Gastrocnemius medialis (tissue), 4 donors: ENCODE measurements around the gene SPRED2. TPM values are rescaled to one million over a fixed set of nuclear protein-coding genes. Genes with fewer than 3 reads are reported as not detected.

ENCODE experiments used
- ATAC-seq, 2 donors: fragments of 150-250 bp; one replicate each; pipeline ENCODE4 v1.9.1; 2016
- DNase-seq, 2 donors: peaks; one replicate each; pipeline ENCODE4 v3.0.0-alpha.2; 2019
- H3K27ac ChIP-seq, 4 donors: fragments of 200-600 bp; sonication (generic); 1 replicate in 1 of 4; 2 replicates in 3 of 4; pipeline ENCODE4 v1.5.1; 2016 to 2018; ENCODE audit warnings: mild to moderate bottlenecking in 2 of 4, moderate library complexity in 1 of 4
- H3K27me3 ChIP-seq, 3 donors: fragments of 200-600 bp; sonication (generic) in 2 of 3; 1 replicate in 1 of 3; 2 replicates in 2 of 3; pipeline versions ENCODE4 v1.5.1 to v1.6.0; 2016 to 2019; ENCODE audit warnings: mild to moderate bottlenecking in 1 of 3, moderate library complexity in 1 of 3
- H3K36me3 ChIP-seq, 2 donors: fragments of 200-600 bp; sonication (generic) in 1 of 2; one replicate each; pipeline ENCODE4 v1.5.1; 2017 to 2018
- H3K4me1 ChIP-seq, 2 donors: fragments of 200-600 bp; sonication (generic) in 1 of 2; one replicate each; pipeline ENCODE4 v1.5.1; 2016 to 2017; ENCODE audit warnings: mild to moderate bottlenecking in 2 of 2
- H3K4me3 ChIP-seq, 4 donors: fragments of 200-600 bp; sonication (generic) in 3 of 4; 1 replicate in 1 of 4; 2 replicates in 3 of 4; pipeline ENCODE4 v1.5.1; 2016 to 2019; ENCODE audit warnings: mild to moderate bottlenecking in 2 of 4
- H3K9me3 ChIP-seq, 3 donors: fragments of 200-600 bp; sonication (generic) in 2 of 3; 1 replicate in 1 of 3; 2 replicates in 2 of 3; pipeline ENCODE4 v1.5.1; 2016 to 2019
- POLR2A ChIP-seq, 2 donors: fragments of 450-650 bp; IDR thresholded peaks; one replicate each; pipeline ENCODE4 v1.6.1; 2017; ENCODE audit warnings: antibody characterized with exemption in 2 of 2, mild to moderate bottlenecking in 2 of 2, moderate library complexity in 2 of 2
- in situ Hi-C, 4 donors: fragments of 200-750 bp; cut with MboI; loops; one replicate each; pipeline versions ENCODE4 v1.15.0 to v1.8.0; 2017; ENCODE audit warnings: low sequenced_read_pairs in 4 of 4
- intact Hi-C: fragments of 100-400 bp; cut with DNase I; formaldehyde crosslinking; loops from one replicate; pipeline ENCODE4 v1.15.1; 2023; ENCODE audit warnings: low total_unique reads
- total RNA-seq, 4 donors: library from RNA; depleted of rRNA; stranded (reverse); fragments of >200 nt; gene quantifications; one replicate each; pipeline versions ENCODE4 v1.1.0 to v1.2.3, GENCODE V29; 2016
- TF ChIP-seq, protein P1 (sequence below), 5 experiments: fragments of 450-650 bp in 3 of 5; fragments of 200-600 bp in 2 of 5; sonication (generic) in 2 of 5; IDR thresholded peaks in 4 of 5; conservative IDR thresholded peaks in 1 of 5; 1 replicate in 4 of 5; 2 replicates in 1 of 5; pipeline ENCODE4 v1.5.1; 2016 to 2019; ENCODE audit warnings: antibody characterized with exemption in 5 of 5, mild to moderate bottlenecking in 3 of 5, moderate library complexity in 3 of 5

SPRED2 gene
- total RNA-seq, 4 donors from 2014 or later = 4.1 to 12.5 (median 7.4) TPM

DNA sequence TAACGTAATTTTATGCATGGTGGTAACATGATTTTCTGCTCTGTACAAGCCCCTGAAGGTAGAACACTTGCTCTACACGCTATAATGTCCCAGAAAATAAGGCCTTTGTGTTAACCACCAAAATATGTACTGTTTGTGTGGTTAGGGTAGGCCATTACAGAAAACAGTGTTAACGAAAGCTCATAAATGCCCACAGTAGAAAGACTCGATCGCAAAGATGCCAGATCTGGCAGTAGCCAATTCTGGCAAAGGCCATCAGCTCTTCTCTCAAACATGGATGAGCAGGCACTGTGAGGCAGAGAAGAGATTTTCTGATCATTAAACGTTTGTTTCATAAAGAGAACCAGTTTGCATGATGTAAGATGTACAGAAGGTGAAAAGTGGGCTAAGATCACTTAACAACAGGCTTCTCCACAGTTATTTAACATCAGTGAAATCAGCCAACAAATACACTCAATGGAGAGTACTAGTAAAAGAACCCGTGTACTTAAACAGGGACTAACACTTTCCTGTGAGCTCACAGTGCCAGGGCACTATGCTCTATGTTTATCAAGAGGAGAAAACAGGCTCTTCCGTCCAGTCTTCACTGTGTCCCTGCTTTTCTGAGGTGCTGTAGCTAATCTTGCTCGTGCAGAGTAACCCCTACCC is 80.3 kb downstream of the SPRED2 start:
- no peak overlapping the region for H3K27ac ChIP-seq
- H3K4me3 ChIP-seq = no peak overlapping the region
- intact Hi-C loops = no loop called here
- TF ChIP-seq POLR2A (IDR thresholded peaks at IDR 0.05) = no peak
- TF ChIP-seq, protein P1, sequence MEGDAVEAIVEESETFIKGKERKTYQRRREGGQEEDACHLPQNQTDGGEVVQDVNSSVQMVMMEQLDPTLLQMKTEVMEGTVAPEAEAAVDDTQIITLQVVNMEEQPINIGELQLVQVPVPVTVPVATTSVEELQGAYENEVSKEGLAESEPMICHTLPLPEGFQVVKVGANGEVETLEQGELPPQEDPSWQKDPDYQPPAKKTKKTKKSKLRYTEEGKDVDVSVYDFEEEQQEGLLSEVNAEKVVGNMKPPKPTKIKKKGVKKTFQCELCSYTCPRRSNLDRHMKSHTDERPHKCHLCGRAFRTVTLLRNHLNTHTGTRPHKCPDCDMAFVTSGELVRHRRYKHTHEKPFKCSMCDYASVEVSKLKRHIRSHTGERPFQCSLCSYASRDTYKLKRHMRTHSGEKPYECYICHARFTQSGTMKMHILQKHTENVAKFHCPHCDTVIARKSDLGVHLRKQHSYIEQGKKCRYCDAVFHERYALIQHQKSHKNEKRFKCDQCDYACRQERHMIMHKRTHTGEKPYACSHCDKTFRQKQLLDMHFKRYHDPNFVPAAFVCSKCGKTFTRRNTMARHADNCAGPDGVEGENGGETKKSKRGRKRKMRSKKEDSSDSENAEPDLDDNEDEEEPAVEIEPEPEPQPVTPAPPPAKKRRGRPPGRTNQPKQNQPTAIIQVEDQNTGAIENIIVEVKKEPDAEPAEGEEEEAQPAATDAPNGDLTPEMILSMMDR (IDR thresholded peaks at IDR 0.05 in 4 of 5, conservative IDR thresholded peaks at IDR 0.05 in 1 of 5) = no peak
- H3K36me3 ChIP-seq = no peaks in the 10 kb centered on the region
- in situ Hi-C loops = no loop called here
- peaks cover 20 to 25% of the 10 kb centered on the region in 2 donors for H3K4me1 ChIP-seq
- no peaks in the 10 kb centered on the region for H3K27me3 ChIP-seq
- no peaks in the 10 kb centered on the region for H3K9me3 ChIP-seq
- DNase-seq (no peak), ATAC-seq (no peak)

- no peak for DNase-seq
- no peak overlapping the region for H3K4me3 ChIP-seq
- no peaks in the 10 kb centered on the region for H3K27me3 ChIP-seq
- intact Hi-C loops (no loop called here), in situ Hi-C loops (no loop called here)
- no peak for ATAC-seq
- H3K36me3 ChIP-seq = no peaks in the 10 kb centered on the region
- peak overlapping the region in 3 of 4 donors; percentile 35 to 60 (median 49) for H3K27ac ChIP-seq
- H3K9me3 ChIP-seq = no peaks in the 10 kb centered on the region
- H3K4me1 ChIP-seq = peaks cover 20 to 25% of the 10 kb centered on the region in 2 donors
- TF ChIP-seq, protein P1 (IDR thresholded peaks at IDR 0.05 in 4 of 5, conservative IDR thresholded peaks at IDR 0.05 in 1 of 5) = no peak
- TF ChIP-seq POLR2A (IDR thresholded peaks at IDR 0.05) = no peak
Measured at GRCh38 chr2:65351234-65351947, 81.0 kb downstream of the SPRED2 start.

- ATAC-seq (no peak), DNase-seq (no peak)
- peaks cover 20 to 25% of the 10 kb centered on the region in 2 donors for H3K4me1 ChIP-seq
- in situ Hi-C loops (no loop called here), intact Hi-C loops (no loop called here)
- no peak for TF ChIP-seq POLR2A (IDR thresholded peaks at IDR 0.05)
- TF ChIP-seq, protein P1 (IDR thresholded peaks at IDR 0.05 in 4 of 5, conservative IDR thresholded peaks at IDR 0.05 in 1 of 5) = no peak
- no peaks in the 10 kb centered on the region for H3K27me3 ChIP-seq
- H3K4me3 ChIP-seq = no peak overlapping the region
- no peaks in the 10 kb centered on the region for H3K36me3 ChIP-seq
- H3K9me3 ChIP-seq = no peaks in the 10 kb centered on the region
- peak overlapping the region in 3 of 4 donors; percentile 35 to 60 (median 49) for H3K27ac ChIP-seq
Measured at GRCh38 chr2:65350651-65351056, 81.7 kb downstream of the SPRED2 start.

- Histone ChIP-seq H3K27me3 (no peaks in the 10 kb centered on the region), H3K9me3 (no peaks in the 10 kb centered on the region), H3K27ac (peak overlapping the region in 3 of 4 donors; percentile 35 to 60 (median 49)), H3K4me1 (peaks cover 20 to 25% of the 10 kb centered on the region in 2 donors), H3K4me3 (no peak overlapping the region), H3K36me3 (no peaks in the 10 kb centered on the region)
- ATAC-seq (no peak), DNase-seq (peak in 1 of 2 donors; percentile 24)
- in situ Hi-C loops = no loop called here
- intact Hi-C loops = no loop called here
- no peak for TF ChIP-seq POLR2A (IDR thresholded peaks at IDR 0.05)
- TF ChIP-seq, protein P1 (IDR thresholded peaks at IDR 0.05 in 4 of 5, conservative IDR thresholded peaks at IDR 0.05 in 1 of 5) = no peak
Measured at GRCh38 chr2:65349863-65350262, 82.5 kb downstream of the SPRED2 start.
